ENCODE data around the gene VRK3.
"Not testable (repeated sequence)": the region's sequence is repeated elsewhere in the genome, so short reads cannot be mapped to it uniquely, and the experiment has no call there.

VRK3 gene

DNA sequence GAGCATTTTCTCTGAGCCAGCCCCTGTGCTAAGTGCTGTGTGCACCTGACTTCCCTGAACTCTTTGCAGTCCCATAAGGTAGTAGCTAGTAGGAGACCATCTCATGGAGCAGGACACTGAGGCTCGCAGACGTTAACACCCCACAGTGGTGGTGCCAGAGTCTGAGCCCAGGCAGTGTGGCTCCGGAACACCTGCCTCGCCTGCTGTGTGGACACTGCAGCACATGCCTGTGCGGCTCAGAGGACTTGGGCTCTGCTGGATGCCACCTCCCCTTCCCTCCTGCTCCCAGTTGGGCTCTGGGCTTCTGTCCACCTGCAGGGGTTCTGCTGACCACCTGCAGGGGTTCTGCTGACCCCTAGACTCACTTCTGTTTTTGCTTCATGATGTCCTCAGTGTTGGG, 37.2 kb downstream of the VRK3 start:
- DNase-seq (ENCODE audit: low read depth, low spot score): no peak

- peak; percentile 99 for DNase-seq (ENCODE audit: low read depth, low spot score)
Measured at GRCh38 chr19:49987159-49987698, 37.9 kb downstream of the VRK3 start.

GRCh38 chr19:49986354-49986753, 38.8 kb downstream of the VRK3 start:
- no peak for DNase-seq (ENCODE audit: low read depth, low spot score)

DNA sequence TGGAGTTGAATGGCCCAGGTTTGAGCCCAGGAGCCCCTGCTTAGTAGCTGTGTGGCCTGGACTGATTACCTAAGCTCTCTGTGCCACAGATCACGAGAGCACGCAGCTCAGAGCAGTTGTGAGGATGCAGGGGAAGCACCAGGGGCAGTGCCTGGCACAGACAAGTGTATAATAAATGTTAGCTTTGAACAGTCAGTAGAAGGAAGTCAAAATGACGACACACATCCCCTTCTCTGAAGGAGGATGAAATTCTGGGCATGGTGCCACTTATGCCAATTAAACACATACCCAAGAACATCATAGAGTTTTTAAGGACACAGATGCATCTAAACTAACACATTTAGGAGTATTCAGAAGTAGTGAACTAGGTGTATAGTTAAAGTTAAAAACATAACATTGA, 39.3 kb downstream of the VRK3 start:
- DNase-seq (ENCODE audit: low read depth, low spot score): no peak

DNA sequence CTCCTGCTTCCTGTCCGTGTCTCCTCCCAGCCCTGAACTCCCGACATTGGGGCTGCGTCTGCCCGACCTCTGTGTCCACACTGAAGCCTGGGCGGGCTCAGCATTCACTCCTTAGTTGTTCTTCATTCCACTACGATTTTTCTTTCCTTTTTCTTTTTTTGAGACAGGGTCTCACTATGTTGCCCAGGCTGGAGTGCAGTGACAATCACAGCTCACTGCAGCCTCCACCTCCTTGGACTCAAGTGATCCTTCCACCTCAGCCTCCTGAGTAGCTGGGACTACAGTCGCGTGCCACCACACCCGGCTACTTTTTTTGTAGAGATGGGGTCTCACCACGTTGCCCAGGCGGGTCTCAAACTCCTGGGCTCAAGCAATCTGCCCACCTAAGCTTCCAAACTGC, 40.7 kb downstream of the VRK3 start:
- DNase-seq (ENCODE audit: low read depth, low spot score): no peak

DNA sequence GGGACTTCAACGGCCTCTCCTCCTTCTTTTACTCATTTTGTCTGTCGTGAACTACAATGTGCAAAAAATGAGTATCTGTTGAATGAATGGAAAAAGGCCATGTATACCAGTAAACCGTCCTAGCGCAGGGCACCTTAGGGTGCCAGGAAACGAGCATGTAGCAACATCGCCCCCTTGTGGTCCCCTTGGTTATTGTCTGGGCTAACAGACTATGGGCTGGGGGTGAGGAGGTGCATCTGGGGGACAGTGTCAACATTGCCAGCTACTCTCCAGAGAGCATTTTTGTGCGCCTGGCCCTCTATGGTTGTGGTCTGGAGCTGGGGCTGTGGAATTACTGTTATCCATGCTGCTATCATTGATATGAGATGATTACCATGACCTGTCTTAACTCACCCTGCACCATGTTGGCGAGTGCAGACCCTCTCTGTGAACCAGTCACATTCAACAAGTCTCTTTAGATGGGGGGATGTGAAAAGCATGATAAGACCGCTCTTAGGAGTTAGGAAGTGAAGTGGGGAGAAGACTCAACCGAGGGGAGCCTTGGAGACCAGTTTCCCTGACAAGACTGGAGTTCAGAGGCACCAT, 41.4 kb downstream of the VRK3 start:
- DNase-seq (ENCODE audit: low read depth, low spot score): peak; percentile 54

- DNase-seq (ENCODE audit: low read depth, low spot score): no peak
Measured at GRCh38 chr19:49981603-49982593, 43.3 kb downstream of the VRK3 start.

DNA sequence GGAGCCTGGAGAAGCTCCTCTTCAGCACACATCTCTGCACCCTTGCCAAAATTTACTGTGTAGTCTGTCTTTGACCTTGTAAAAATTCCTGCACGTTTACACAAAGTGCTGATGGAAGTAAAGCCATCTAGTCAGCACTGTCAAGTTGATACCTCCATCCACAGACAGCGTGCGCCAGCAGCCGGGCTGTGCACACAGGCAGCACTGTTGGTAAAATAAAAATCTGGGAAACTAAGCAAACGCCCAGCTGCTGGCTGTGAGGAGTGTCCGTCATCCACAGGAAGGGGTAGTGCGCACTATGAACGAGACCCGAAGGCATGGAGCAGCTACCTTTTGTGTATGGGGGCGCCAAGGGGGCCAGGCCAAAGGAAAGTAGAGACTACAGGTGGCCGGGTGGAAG, 46.8 kb downstream of the VRK3 start:
- no peak for DNase-seq (ENCODE audit: low read depth, low spot score)

GRCh38 chr19:49977881-49978280, 47.3 kb downstream of the VRK3 start:
- no peak for DNase-seq (ENCODE audit: low read depth, low spot score)

GRCh38 chr19:49977076-49977475, 48.1 kb downstream of the VRK3 start:
- no peak for DNase-seq (ENCODE audit: low read depth, low spot score)

DNA sequence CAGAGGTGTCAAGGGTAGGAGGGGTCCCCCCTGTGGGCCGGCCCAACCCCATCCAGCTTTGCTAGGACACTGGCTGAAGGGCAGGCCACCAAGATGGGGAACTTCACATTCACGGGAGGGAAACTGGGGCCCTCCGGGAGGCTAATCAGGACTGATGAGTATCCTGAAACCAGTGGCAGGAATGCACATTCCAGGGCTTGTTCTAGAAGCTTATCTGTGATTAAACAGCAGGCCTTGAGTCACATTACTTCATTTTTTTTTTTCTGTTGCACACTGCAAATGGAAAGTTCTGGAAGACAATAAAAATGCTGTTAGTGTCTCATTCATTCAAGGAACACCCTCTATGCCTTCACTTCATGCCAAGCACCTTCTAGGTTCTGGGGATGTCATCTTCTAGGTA, 48.7 kb downstream of the VRK3 start:
- no peak for DNase-seq (ENCODE audit: low read depth, low spot score)

DNA sequence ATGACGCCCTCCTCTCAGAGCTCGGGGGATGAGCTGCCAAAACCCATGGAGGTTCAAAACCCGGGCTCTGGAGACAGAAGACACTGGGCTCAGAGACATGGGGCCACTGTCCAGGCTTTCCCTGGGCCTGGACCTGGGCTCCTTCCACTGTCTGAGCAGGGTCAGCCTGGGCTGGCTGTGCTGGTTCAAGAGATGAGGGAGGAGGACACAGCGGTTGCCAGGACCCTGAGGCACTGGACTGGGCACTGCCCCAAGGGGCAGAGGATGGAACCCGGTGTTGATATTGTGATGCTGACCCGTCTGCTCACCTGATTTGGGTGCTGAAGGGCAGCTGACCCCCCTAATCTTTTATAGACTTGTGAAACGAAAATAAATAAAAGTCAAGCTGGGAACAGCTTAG, 50.1 kb downstream of the VRK3 start:
- DNase-seq (ENCODE audit: low read depth, low spot score): no peak

GRCh38 chr19:49973987-49974386, 51.2 kb downstream of the VRK3 start:
- no peak for DNase-seq (ENCODE audit: low read depth, low spot score)

DNA sequence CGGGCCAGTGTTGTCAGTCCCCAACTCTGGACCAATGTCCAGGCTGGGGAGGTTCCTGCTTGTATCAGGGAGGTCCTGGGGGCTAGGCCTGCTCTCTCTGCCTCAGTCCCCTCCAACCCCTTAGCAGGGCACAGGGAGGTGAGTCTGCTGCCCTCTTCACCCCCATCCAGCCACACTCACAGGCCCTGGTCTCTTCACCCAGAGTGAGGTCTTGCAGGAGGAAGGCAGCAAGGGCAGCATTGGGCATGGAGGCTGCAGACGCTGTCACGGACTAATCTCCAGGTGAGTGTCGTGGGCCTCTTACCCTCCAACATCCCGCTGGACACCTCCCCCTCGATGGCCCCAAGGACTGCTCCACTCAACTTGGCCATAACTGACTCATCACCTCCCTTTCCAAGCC, 52.3 kb downstream of the VRK3 start:
- DNase-seq (ENCODE audit: low read depth, low spot score): no peak

GRCh38 chr19:49971991-49972411, 53.2 kb downstream of the VRK3 start:
- no peak for DNase-seq (ENCODE audit: low read depth, low spot score)

DNA sequence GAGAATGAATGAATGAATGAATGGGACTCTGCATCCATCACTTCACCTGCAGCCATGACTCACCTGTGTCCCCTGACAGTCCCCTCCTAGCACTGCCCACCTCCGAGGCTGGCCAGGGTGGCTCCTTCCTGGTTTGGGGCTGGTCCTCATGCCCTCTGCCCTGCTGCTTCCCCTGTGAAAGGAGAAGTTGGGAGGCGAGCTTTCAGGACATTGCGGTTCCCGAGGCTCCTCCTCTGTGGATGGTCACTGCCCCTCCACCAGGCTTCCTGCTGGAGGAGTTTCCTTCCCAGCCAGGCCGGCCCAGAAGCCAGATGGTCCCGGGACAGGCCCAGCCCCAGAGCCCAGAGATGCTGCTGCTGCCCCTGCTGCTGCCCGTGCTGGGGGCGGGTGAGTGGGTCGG, 55.8 kb downstream of the VRK3 start:
- not testable (repeated sequence) for DNase-seq (ENCODE audit: low read depth, low spot score)

DNA sequence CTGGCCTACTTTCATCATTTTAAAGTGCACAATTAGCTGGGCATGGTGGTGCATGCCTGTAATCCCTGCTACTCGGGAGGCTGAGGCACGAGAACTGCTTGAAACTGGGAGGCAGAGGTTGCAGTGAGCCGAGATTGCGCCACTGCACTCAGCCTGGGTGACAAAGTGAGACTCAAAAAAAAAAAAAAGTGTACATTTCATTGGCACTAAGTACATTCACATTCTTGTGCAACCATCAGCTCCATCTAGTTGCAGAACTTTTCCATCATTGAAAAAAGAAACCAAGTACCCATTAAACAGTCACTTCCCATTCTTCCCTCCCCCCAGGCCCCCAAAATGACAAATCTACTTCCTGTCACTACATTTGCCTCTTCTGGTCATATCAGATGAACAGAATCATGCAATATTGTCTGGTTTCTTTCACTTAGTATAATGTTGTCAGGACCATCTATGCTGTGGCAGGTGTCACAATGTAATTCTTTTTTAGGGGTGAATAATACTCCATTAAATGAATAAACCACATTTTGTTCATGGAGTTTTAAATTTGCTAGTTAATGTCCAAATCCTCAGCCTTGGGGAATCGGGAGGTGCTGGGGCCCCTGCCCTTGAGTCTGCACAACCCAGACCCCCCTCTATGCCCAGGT, 56.8 kb downstream of the VRK3 start:
- DNase-seq (ENCODE audit: low read depth, low spot score): no peak

DNA sequence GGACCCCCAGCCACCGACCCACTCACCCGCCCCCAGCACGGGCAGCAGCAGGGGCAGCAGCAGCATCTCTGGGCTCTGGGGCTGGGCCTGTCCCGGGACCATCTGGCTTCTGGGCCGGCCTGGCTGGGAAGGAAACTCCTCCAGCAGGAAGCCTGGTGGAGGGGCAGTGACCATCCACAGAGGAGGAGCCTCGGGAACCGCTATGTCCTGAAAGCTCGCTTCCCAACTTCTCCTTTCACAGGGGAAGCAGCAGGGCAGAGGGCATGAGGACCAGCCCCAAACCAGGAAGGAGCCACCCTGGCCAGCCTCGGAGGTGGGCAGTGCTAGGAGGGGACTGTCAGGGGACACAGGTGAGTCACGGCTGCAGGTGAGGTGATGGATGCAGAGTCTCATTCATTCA, 64.2 kb downstream of the VRK3 start, which contains the start of gene SIGLEC11:
Gene SIGLEC11 (minus strand): TSS at position 193 of the 400 bp plus-strand sequence. CDS start 91 bp downstream, at position 102.
- DNase-seq (ENCODE audit: low read depth, low spot score): not testable (repeated sequence)

- not testable (repeated sequence) for DNase-seq (ENCODE audit: low read depth, low spot score)
Measured at GRCh38 chr19:49959892-49960291, 65.3 kb downstream of the VRK3 start.

- not testable (repeated sequence) for DNase-seq (ENCODE audit: low read depth, low spot score)
Measured at GRCh38 chr19:49958596-49958995, 66.6 kb downstream of the VRK3 start.

DNA sequence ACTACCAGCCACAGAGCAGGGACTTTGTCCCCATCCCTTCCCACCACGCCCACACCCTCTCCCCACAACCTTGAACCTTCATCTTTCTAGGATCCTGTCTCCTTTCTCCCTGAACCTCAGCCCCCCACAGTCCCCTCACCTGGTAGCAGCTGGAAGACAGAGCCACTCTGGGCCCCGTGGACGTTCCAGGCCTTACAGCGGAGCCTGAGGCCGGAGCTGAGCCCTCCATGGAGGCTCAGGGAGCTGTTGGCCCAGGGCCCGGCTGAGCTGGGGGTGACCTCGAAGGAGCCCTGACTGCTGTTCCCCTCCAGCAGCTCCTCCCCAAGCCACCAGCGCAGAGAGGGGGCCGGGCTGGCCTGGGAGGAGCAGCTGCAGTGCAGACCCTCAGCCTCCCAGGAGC, 67.0 kb downstream of the VRK3 start:
- DNase-seq (ENCODE audit: low read depth, low spot score): not testable (repeated sequence)
